Measurements from ENCODE around the gene RPS6KC1. TPM values are rescaled to one million over a fixed set of nuclear protein-coding genes. Genes with fewer than 3 reads are reported as not detected.

Gene RPS6KC1
- total RNA-seq, 1 donor from 2014 or later, result 9.3 TPM

- no peak for TF ChIP-seq CTCF (IDR thresholded peaks at IDR 0.05; ENCODE audit: borderline replicate concordance)
- Histone ChIP-seq H3K4me3 (no peak overlapping the region), H3K4me1 (peaks cover 13% of the 10 kb centered on the region), H3K27me3 (ENCODE audit: low read depth) (no peaks in the 10 kb centered on the region), H3K27ac (replicated peaks) (no peak overlapping the region), H3K36me3 (no peaks in the 10 kb centered on the region), H3K9me3 (replicated peaks) (no peaks in the 10 kb centered on the region)
- intact Hi-C loops (cut with micrococcal nuclease), result no loop called here
- DNase-seq, result no peak
These were observed 15.3 kb downstream of the RPS6KC1 start for GRCh38 chr1:213066363-213066762.

GRCh38 chr1:213067352-213067751 lies 16.3 kb downstream of the RPS6KC1 start:
- DNase-seq, result no peak
- no peak overlapping the region for H3K27ac ChIP-seq (replicated peaks)
- H3K9me3 ChIP-seq (replicated peaks), result no peaks in the 10 kb centered on the region
- H3K4me1 ChIP-seq, result peaks cover 13% of the 10 kb centered on the region
- H3K27me3 ChIP-seq (ENCODE audit: low read depth), result no peaks in the 10 kb centered on the region
- H3K36me3 ChIP-seq, result no peaks in the 10 kb centered on the region
- TF ChIP-seq CTCF (IDR thresholded peaks at IDR 0.05; ENCODE audit: borderline replicate concordance), result no peak
- no peak overlapping the region for H3K4me3 ChIP-seq
- intact Hi-C loops (cut with micrococcal nuclease), result no loop called here

GRCh38 chr1:213070406-213070805 lies 19.4 kb downstream of the RPS6KC1 start:
- Histone ChIP-seq H3K36me3 (no peaks in the 10 kb centered on the region), H3K27ac (replicated peaks) (no peak overlapping the region), H3K4me1 (peaks cover 13% of the 10 kb centered on the region), H3K9me3 (replicated peaks) (no peaks in the 10 kb centered on the region), H3K27me3 (ENCODE audit: low read depth) (no peaks in the 10 kb centered on the region), H3K4me3 (no peak overlapping the region)
- DNase-seq, result no peak
- intact Hi-C loops (cut with micrococcal nuclease), result no loop called here
- no peak for TF ChIP-seq CTCF (IDR thresholded peaks at IDR 0.05; ENCODE audit: borderline replicate concordance)

GRCh38 chr1:213075725-213076124 lies 24.7 kb downstream of the RPS6KC1 start:
- no peak for TF ChIP-seq CTCF (IDR thresholded peaks at IDR 0.05; ENCODE audit: borderline replicate concordance)
- no peak overlapping the region for H3K27ac ChIP-seq (replicated peaks)
- H3K4me1 ChIP-seq, result no peaks in the 10 kb centered on the region
- peaks cover 25% of the 10 kb centered on the region for H3K36me3 ChIP-seq
- no peaks in the 10 kb centered on the region for H3K9me3 ChIP-seq (replicated peaks)
- no peak for DNase-seq
- no peaks in the 10 kb centered on the region for H3K27me3 ChIP-seq (ENCODE audit: low read depth)
- intact Hi-C loops (cut with micrococcal nuclease), result no loop called here
- H3K4me3 ChIP-seq, result no peak overlapping the region

- no peaks in the 10 kb centered on the region for H3K27me3 ChIP-seq (ENCODE audit: low read depth)
- no peak for TF ChIP-seq CTCF (IDR thresholded peaks at IDR 0.05; ENCODE audit: borderline replicate concordance)
- intact Hi-C loops (cut with micrococcal nuclease), result no loop called here
- no peak overlapping the region for H3K4me3 ChIP-seq
- H3K36me3 ChIP-seq, result peaks cover 69% of the 10 kb centered on the region
- no peak overlapping the region for H3K27ac ChIP-seq (replicated peaks)
- no peak for DNase-seq
- H3K4me1 ChIP-seq, result no peaks in the 10 kb centered on the region
- peaks cover 3% of the 10 kb centered on the region for H3K9me3 ChIP-seq (replicated peaks)
These were observed 31.5 kb downstream of the RPS6KC1 start for GRCh38 chr1:213082420-213083111.

All from left ventricle myocardium inferior (tissue), 1 donor.